ENCODE results near the gene PICALM.

The PICALM gene

DNA sequence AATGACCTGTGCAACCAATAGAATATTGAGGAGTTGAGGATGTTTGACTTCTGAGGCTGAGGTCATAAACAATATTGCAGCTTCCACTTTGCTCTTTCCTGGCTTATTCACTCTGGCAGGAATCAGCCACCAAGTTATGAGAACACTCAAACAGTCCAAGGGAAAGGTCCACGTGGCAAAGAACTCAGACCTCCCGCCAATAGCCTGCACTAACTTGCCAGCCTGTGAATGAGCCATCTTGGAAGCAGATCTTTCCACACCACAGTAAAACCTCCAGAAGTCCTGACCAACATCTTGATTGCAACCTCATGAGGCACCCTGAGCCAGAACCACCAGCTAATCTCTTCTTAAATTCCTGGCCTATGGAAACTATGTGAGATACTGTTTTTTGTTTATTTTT is 22.7 kb upstream of the PICALM start:
- TF ChIP-seq GATA2 (IDR thresholded peaks at IDR 0.05; ENCODE audit: low read depth, low read length) (no peak), GATA3 (IDR thresholded peaks at IDR 0.05; ENCODE audit: low read depth, low read length) (no peak)

DNA sequence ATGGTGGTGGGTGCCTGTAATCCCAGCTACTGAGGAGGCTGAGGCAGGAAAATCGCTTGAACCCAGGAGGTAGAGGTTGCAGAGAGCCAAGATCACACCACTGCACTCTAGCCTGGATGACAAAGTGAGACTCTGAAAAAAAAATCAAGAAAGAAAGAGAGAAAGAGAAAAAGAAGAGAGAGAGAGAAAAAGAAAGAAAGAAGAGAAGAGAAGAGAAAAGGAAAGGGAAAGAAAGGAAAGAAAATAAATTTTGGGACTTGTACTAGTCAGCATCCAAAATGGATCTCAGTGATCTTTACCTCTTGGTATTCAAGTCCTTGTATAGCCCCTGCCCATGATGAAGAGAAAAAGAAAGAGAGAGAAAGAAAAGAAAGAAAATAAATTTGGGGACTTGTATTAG is 22.2 kb upstream of the PICALM start:
- TF ChIP-seq GATA2 (IDR thresholded peaks at IDR 0.05; ENCODE audit: low read depth, low read length): no peak
- TF ChIP-seq GATA3 (IDR thresholded peaks at IDR 0.05; ENCODE audit: low read depth, low read length): no peak

DNA sequence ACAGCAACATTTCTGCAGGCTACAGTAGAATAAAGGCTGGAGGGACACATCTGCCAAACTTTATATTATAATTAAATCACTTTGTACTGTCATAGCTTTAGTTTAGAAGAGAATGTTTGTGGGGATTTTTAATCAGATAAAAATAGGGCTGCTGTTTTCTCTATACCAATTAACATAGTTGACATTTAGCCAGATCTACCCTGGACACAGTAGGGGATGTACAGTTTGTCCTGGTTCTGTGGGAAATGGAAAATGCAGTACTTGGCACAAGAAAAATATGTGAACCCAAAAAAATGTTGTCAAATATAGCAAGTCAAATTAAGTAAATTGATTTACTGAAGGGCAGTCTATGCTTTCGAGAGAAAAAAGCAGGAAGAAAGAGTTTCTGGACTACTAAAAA is 20.8 kb upstream of the PICALM start:
- TF ChIP-seq GATA3 (IDR thresholded peaks at IDR 0.05; ENCODE audit: low read depth, low read length): no peak
- TF ChIP-seq GATA2 (IDR thresholded peaks at IDR 0.05; ENCODE audit: low read depth, low read length): peak; percentile 22; the same call in 1 of the 2 replicates

DNA sequence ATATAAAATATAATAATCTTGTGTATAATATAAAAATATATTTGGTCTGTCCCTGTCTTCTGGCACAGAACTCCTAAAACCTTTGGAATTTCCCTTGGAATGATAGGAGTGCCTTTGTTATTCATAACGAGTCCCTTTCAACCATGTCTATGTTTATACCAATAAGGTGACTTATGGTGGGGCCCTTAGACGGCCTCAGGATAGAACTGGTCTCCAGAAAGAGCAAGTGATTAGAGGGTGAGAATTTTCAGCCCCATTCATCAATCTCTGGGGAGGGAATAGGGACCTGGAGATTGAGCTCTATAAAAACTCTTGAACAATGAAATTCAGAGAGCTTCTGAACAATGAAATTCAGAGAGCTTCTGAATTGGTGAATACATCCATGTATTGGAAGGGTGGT is 18.4 kb upstream of the PICALM start:
- TF ChIP-seq GATA2 (IDR thresholded peaks at IDR 0.05; ENCODE audit: low read depth, low read length): no peak

DNA sequence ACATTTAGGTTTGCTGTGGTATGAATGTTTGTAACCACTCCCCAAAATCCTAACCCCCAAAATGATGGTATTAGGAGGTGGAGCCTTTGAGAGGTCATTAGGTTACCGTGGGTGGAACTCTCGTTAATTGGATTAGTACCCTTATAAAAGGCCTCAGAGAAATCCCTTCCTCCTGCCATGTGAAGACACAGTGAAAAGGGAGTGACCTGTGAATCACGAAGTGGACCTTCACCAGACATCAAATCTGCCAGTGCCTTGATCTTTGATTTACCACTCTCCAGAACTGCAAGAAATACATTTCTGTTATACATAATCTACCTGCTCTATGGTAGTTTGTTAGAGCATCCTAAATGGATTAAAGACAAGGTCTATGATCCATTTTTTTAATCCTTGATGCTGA is 12.6 kb upstream of the PICALM start:
- TF ChIP-seq GATA3 (IDR thresholded peaks at IDR 0.05; ENCODE audit: low read depth, low read length): no peak
- no peak for TF ChIP-seq GATA2 (IDR thresholded peaks at IDR 0.05; ENCODE audit: low read depth, low read length)

DNA sequence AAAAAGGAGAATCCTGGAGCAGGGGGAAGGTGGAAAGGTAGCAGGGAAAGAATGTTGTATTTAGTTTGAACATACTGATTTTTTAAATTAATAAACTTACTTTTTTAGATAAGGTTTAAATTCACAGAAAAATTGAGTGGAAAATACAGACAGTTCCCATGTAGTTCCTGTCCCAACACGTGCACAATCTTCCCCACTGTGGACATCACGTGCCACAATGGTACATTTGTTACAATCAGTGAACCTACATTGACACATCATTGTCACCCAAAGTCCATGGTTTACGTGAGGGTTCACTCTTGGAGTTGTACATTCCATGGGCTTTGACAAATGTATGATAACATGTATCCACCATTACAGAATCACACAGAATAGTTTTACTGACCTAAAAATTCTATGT is 10.5 kb upstream of the PICALM start:
- TF ChIP-seq GATA2 (IDR thresholded peaks at IDR 0.05; ENCODE audit: low read depth, low read length) (no peak), GATA3 (IDR thresholded peaks at IDR 0.05; ENCODE audit: low read depth, low read length) (no peak)

DNA sequence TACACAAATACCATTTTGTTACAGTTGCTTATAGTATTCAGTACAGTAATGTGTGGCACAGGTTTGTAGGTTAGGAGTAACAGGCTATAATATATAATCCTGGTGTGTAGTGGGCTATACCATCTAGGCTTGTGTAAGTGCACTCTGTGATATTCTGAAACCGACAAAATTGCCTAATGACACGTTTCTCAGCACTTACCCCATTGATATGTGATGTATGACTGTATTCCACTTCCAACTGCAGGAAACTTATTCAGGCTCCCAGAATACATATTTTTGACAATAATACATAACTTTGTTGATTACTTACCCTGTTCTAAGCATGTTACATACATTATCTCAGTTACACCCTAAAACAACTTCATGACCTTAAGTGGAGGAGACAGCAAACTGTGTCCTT is 5.1 kb upstream of the PICALM start:
- TF ChIP-seq GATA3 (IDR thresholded peaks at IDR 0.05; ENCODE audit: low read depth, low read length) (no peak), GATA2 (IDR thresholded peaks at IDR 0.05; ENCODE audit: low read depth, low read length) (no peak)

DNA sequence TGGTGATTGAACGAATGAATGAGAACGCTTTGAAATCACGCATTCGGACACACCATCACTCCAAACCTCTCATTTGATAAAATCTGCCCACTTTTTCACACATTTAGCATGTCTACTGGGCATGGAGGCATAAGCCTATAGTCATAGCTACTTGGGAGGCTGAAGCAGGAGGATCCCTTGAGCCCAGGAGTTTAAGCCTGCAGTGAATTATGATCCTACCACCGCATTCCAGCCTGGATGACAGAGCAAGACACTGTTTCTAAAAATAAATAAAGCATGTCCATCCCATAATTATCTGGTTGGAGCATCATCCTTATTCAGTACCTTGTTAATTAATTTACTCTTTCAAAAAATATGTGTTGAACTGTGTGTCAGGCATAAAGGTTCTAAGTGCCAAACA is 3.3 kb upstream of the PICALM start:
- TF ChIP-seq GATA2 (IDR thresholded peaks at IDR 0.05; ENCODE audit: low read depth, low read length): no peak
- TF ChIP-seq GATA3 (IDR thresholded peaks at IDR 0.05; ENCODE audit: low read depth, low read length): no peak

DNA sequence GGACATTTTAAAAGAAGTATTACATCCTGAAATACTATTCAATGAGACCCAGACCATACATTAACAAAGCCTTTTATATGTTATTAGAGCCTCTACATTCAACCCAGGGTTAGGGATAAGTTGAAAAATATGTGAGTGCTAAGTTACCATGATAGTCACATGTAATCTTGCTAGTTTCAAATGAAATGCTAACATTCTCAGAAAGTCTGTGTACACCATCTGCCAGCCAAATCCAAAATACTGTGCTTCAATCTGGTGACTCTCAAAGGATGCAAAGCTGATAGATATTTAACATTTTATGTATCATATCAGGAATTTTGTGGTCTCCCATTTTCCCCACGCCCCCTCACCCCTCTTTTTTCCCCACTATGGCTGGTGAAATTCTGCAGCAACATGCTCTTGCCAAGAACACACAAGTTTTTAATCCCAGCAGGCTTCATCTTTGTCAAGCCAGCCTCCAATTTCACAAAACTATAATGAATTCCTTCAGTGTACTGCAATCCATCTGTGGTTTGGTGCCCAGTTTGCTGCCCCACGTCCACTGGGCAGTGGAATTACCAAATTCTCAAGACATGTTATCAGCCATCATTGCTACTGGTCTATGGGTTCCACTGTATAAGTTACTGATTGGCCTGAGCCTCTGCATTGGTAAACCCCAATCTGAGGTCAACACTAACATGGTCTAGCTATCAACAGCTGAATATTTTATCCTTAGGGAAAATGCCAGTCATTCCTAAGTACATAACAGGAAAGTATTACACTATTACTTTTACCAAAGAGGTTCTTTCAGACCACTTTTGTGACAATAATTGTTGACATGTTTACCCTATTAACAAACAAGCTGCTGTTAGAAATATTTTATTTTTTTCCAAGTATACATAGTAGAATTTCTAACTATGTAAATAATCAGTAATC is 1.5 kb upstream of the PICALM start:
- no peak for TF ChIP-seq GATA3 (IDR thresholded peaks at IDR 0.05; ENCODE audit: low read depth, low read length)
- no peak for TF ChIP-seq GATA2 (IDR thresholded peaks at IDR 0.05; ENCODE audit: low read depth, low read length)

DNA sequence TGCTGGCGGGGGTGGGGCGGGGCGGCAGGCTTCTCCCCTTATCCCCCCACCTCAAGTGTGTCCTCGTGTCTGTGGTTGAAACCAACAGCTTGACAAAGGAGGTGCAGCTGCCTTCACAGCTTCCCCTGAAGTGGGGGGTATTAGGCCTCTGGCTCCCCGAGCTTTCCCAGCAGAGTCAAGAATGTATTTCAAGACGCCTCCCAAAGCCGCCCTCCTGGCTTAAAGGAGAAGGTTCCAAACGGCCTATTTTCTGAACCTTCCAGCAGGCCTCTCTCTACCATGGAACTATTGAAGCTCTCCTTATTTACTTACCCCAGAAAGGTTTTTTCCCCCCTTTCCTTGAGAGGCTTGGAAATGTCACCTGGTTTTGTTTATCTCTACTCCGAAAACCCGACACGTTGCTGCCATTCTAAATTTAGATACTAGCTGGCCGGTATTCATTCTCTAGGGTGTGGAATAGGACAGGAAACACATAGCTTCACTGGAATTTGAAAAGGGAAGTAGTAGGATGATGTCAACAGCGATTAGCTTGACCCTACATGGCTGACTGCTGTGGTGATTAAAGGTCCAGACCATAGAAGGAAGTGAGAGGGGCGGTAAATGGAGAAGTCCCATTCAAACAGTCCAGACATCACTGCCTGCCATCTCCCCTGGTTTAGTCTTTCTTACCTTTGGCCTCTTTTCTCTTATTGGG is 671 bp upstream of the PICALM start:
- TF ChIP-seq GATA3 (IDR thresholded peaks at IDR 0.05; ENCODE audit: low read depth, low read length) (no peak), GATA2 (IDR thresholded peaks at IDR 0.05; ENCODE audit: low read depth, low read length) (no peak)

DNA sequence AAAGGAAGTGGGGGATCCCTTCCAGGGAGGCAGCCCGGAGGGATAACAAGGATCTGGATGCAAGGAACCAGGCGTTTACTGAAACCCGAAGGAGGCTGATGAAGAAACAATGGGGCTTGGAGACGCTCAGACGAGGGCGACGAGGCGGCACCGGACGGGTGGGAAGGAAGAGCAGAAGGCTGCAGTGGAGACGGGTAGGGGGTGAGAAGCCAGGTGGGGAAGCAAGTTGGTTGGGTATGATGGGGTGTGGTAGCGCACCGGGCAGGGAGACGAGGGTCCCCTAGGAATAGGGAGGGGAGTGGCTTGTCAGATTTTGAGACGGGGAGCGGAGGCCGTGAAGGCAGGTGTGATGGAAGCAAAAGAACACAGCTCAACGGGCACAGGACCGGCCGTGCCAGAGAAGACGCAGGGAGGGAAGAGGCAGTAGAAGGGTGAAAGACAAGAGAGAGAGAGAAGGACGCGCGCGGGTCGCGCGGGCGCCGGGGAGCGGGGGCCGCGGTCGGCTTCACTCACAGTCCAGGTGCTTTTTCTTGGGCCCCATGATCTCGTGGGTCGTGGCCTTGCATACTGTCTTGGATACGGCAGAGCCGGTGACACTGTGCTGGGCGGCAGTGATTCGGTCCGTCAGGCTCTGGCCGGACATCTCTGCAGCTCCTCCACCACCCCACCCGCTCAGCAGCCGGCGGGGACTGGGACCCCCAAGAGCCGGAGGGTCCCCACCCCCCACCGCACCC is 579 bp downstream of the PICALM start:
- TF ChIP-seq GATA3 (IDR thresholded peaks at IDR 0.05; ENCODE audit: low read depth, low read length) (no peak), GATA2 (IDR thresholded peaks at IDR 0.05; ENCODE audit: low read depth, low read length) (no peak)

DNA sequence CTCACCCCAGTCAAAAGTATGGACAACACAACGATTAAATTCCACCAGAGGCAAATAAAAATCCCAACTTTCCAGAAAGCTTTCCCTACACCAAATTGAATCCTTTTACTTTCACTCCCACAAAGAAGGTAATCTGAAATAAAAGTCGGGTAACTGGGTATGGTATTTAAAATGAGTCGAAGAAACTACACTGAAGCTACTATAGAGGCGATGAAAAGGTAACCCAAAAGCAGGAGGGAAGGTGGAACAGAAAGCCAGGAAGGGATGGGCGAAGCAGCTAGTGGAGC is 1.1 kb downstream of the PICALM start:
- TF ChIP-seq GATA2 (IDR thresholded peaks at IDR 0.05; ENCODE audit: low read depth, low read length) (no peak), GATA3 (IDR thresholded peaks at IDR 0.05; ENCODE audit: low read depth, low read length) (no peak)

DNA sequence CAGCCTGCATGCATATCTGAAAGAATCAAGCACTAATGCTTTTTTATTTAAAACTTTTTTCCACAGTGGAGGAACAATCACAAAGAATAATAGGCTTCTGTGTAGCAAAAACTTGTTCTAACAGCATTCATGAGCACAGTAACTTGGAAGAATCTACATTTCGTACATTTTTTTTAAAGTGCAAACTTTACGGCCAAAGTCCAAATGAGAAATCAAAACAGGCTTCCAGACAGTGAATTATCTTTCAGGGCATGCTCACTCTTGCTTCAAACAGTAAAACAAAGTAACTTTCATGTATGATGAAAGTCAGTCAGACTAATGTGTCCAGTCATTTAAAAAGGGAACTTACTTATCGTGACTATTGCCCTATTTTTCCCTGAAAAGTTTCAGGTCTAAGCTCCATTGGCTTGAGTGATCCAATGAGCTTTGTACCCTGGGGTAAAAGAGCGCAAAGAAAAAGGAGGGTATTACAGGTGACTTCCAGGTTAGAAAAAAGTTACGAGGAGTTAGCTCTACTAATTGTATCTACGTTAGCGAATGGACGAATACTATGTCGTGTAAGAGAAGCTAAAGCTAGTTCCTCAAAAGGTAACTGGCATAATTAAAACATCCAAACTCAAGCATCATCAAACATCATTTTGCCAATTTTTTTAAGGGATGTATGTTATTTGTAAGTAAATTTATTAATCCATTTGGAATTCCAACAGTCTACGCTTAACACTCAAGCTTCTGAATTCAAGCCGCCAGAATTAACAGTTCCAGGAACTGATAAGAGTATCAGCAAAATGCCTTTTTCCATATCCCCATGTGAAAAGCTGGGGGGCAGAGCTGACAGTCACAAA is 1.7 kb downstream of the PICALM start:
- TF ChIP-seq GATA2 (IDR thresholded peaks at IDR 0.05; ENCODE audit: low read depth, low read length): no peak
- no peak for TF ChIP-seq GATA3 (IDR thresholded peaks at IDR 0.05; ENCODE audit: low read depth, low read length)

DNA sequence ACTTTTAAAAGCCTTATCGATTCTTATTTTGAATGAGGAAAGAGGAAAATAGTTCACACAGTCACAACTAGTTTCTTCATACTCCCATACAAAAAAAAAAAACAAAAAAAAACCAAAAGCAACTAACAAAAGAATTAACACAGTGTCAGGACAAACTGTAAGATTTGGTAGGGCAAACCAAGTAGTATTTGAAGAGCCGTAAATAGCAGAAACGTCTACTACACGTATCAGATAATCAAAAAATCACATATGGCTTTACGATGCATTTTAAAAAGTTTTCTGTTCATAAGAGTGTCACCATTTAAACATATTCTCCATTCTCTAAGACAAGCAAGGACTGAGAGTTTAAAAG is 2.3 kb downstream of the PICALM start:
- TF ChIP-seq GATA2 (IDR thresholded peaks at IDR 0.05; ENCODE audit: low read depth, low read length): no peak
- TF ChIP-seq GATA3 (IDR thresholded peaks at IDR 0.05; ENCODE audit: low read depth, low read length): no peak

Measured in SH-SY5Y (cell line).